ENCODE measurements around the gene MPPED1. TPM values are rescaled to one million over a fixed set of nuclear protein-coding genes. Genes with fewer than 3 reads are reported as not detected.

The MPPED1 gene
- total RNA-seq, 4 donors from 2014 or later = 0.23 to 0.99 (median 0.80) TPM; not detected in 1

GRCh38 chr22:43415681-43416080 is 3.9 kb downstream of the MPPED1 start:
- H3K4me3 ChIP-seq = no peak overlapping the region
- DNase-seq (ENCODE audit: low spot score in 2 of 2) = no peak
- WGBS = 61% methylated on average over 7 of the region's 7 CpGs
- H3K4me1 ChIP-seq = peaks cover 10% of the 10 kb centered on the region
- H3K36me3 ChIP-seq = no peaks in the 10 kb centered on the region
- H3K27ac ChIP-seq = no peak overlapping the region
- H3K9me3 ChIP-seq = no peaks in the 10 kb centered on the region
- peaks cover 84% of the 10 kb centered on the region for H3K27me3 ChIP-seq
- TF ChIP-seq POLR2AphosphoS5 (IDR thresholded peaks at IDR 0.05) (no peak), EP300 (IDR thresholded peaks at IDR 0.05) (no peak), POLR2A (IDR thresholded peaks at IDR 0.05) (no peak)
- TF ChIP-seq, protein P1, sequence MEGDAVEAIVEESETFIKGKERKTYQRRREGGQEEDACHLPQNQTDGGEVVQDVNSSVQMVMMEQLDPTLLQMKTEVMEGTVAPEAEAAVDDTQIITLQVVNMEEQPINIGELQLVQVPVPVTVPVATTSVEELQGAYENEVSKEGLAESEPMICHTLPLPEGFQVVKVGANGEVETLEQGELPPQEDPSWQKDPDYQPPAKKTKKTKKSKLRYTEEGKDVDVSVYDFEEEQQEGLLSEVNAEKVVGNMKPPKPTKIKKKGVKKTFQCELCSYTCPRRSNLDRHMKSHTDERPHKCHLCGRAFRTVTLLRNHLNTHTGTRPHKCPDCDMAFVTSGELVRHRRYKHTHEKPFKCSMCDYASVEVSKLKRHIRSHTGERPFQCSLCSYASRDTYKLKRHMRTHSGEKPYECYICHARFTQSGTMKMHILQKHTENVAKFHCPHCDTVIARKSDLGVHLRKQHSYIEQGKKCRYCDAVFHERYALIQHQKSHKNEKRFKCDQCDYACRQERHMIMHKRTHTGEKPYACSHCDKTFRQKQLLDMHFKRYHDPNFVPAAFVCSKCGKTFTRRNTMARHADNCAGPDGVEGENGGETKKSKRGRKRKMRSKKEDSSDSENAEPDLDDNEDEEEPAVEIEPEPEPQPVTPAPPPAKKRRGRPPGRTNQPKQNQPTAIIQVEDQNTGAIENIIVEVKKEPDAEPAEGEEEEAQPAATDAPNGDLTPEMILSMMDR (IDR thresholded peaks at IDR 0.05) = no peak

- TF ChIP-seq POLR2A (IDR thresholded peaks at IDR 0.05) (no peak), POLR2AphosphoS5 (IDR thresholded peaks at IDR 0.05) (no peak), EP300 (IDR thresholded peaks at IDR 0.05) (no peak)
- TF ChIP-seq, protein P1 (IDR thresholded peaks at IDR 0.05) = no peak
- DNase-seq (ENCODE audit: low spot score in 2 of 2) = no peak
- Histone ChIP-seq H3K9me3 (no peaks in the 10 kb centered on the region), H3K4me1 (peaks cover 2% of the 10 kb centered on the region), H3K36me3 (no peaks in the 10 kb centered on the region), H3K27me3 (peaks cover 82% of the 10 kb centered on the region), H3K27ac (no peak overlapping the region), H3K4me3 (no peak overlapping the region)
- 86% methylated on average over 11 of the region's 11 CpGs for WGBS
Observed at GRCh38 chr22:43417555-43417954, 5.7 kb downstream of the MPPED1 start.

GRCh38 chr22:43418079-43418825 is 6.4 kb downstream of the MPPED1 start:
- H3K36me3 ChIP-seq = no peaks in the 10 kb centered on the region
- peaks cover 82% of the 10 kb centered on the region for H3K27me3 ChIP-seq
- no peak overlapping the region for H3K27ac ChIP-seq
- TF ChIP-seq EP300 (IDR thresholded peaks at IDR 0.05) = no peak
- TF ChIP-seq POLR2AphosphoS5 (IDR thresholded peaks at IDR 0.05) = no peak
- TF ChIP-seq, protein P1 (IDR thresholded peaks at IDR 0.05) = no peak
- no peak for TF ChIP-seq POLR2A (IDR thresholded peaks at IDR 0.05)
- 82% methylated on average over 15 of the region's 15 CpGs for WGBS
- no peak for DNase-seq (ENCODE audit: low spot score in 2 of 2)
- H3K4me1 ChIP-seq = no peaks in the 10 kb centered on the region
- H3K9me3 ChIP-seq = no peaks in the 10 kb centered on the region
- H3K4me3 ChIP-seq = no peak overlapping the region

DNA sequence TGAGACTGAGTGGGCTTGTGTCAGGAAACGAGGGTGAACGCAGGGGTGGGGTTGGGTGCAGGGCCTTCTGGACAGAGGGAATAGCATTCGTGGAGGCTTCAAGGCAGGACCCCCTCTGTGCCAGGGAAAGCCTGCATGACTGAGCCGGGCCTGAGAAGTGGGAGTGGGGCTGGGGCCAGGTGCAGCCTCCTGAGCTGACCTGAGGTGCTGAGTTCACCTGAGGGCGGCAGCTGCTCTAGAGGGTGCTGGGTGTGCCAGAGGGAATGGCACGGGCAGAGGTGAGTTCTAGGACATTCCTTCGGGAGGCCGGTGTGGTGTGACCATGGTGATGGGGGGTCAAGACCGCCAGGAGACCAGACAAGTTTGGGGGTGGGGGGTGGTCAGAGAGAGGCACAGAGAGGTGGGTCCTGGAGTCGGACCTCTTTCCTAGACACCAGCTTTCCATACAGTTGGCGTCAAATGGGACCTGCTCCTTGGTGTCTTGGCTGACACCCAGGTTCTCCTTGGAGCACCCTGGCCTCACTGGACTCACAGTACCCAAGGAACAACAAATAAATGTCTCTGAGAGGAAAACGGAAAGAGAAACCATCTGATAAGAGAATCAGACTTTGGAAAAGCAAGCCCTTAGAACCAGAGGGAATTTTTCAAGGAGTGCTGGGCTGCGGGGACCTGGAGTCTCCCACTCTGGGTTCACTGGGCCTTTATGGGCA is 7.7 kb downstream of the MPPED1 start:
- DNase-seq (ENCODE audit: low spot score in 2 of 2) = no peak
- Histone ChIP-seq H3K9me3 (no peaks in the 10 kb centered on the region), H3K36me3 (no peaks in the 10 kb centered on the region), H3K4me1 (no peaks in the 10 kb centered on the region), H3K27me3 (peaks cover 78% of the 10 kb centered on the region), H3K4me3 (no peak overlapping the region), H3K27ac (no peak overlapping the region)
- TF ChIP-seq POLR2A (IDR thresholded peaks at IDR 0.05) (no peak), EP300 (IDR thresholded peaks at IDR 0.05) (no peak), POLR2AphosphoS5 (IDR thresholded peaks at IDR 0.05) (no peak)
- TF ChIP-seq, protein P1 (IDR thresholded peaks at IDR 0.05) = no peak
- 83% methylated on average over 13 of the region's 13 CpGs for WGBS

DNA sequence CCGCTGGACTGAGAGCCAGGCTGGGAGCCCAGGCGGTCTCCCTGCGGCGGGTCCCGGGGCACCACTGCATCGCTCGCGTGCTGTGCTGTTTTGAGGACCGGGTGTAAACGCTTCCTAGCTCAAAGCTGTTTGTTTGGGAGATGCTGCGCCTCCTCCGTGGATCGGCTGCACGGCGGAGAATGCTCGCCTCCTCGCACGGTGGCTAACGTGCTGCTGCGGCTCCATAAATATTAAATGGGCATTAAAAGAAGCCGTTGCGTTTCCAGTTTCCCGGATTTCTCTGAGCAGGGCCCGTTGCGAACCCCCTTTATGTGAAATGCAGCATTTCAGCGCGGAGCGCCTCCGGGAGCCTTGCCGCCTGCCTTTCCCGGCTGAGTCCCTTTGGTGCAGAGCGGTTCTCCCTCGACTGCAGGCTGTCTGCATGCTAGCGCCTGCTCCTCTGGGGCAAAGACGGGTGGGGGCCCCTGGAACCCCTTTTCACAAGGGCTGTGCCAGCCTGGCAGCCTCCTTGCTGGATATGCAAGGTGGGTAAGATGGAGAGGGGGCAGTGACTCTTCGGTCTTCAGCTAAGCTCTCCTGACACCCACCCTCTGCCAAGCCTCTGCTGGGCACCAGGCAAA is 9.3 kb downstream of the MPPED1 start:
- Histone ChIP-seq H3K27me3 (peaks cover 81% of the 10 kb centered on the region), H3K4me1 (no peaks in the 10 kb centered on the region), H3K27ac (no peak overlapping the region), H3K4me3 (no peak overlapping the region), H3K9me3 (no peaks in the 10 kb centered on the region), H3K36me3 (no peaks in the 10 kb centered on the region)
- no peak for TF ChIP-seq EP300 (IDR thresholded peaks at IDR 0.05)
- no peak for TF ChIP-seq POLR2AphosphoS5 (IDR thresholded peaks at IDR 0.05)
- no peak for TF ChIP-seq POLR2A (IDR thresholded peaks at IDR 0.05)
- TF ChIP-seq, protein P1 (IDR thresholded peaks at IDR 0.05) = no peak
- WGBS = 66% methylated on average over 32 of the region's 36 CpGs
- DNase-seq (ENCODE audit: low spot score in 2 of 2) = no peak

Measured in suprapubic skin (tissue), 4 donors.